K562 treated with DMSO at 1 percent for 4 hours (cell line): ENCODE data around the gene DSG1. TPM values are rescaled to one million over a fixed set of nuclear protein-coding genes. Genes with fewer than 3 reads are reported as not detected.

Source experiments
- total RNA-seq: library from RNA; unstranded; fragments of 300-600 nt; gene quantifications from 2 replicates; pipeline ENCODE4 v1.2.3, GENCODE V29; 2022; ENCODE audit not compliant: insufficient read depth

Gene DSG1
- not detected in 2 replicates for total RNA-seq

GRCh38 chr18:31317860-31318259 is at the start of gene DSG1:
TSS of gene DSG1 (plus strand) at chr18:31318160. CDS start at chr18:31318301, 141 bp downstream.

GRCh38 chr18:31376477-31376876 is 58.5 kb downstream of the DSG1 start, which contains the start of gene DSG4:
TSS of gene DSG4 (plus strand) at chr18:31376777. CDS start at chr18:31376912, 135 bp downstream.

Other genes with a start within 250 kb of the DSG1 start
- 3.8 and 5.1 TPM in 2 replicates for gene DSC2, start 215.7 kb upstream of the DSG1 start, total RNA-seq
- not detected in 2 replicates for gene DSC1, start 155.3 kb upstream of the DSG1 start, total RNA-seq
- gene DSG4, start 58.6 kb downstream of the DSG1 start, total RNA-seq = not detected in 2 replicates
- 0.39 TPM in 1 of 2 replicates, not detected in the other for gene DSG3, start 129.6 kb downstream of the DSG1 start, total RNA-seq
- 21.2 and 21.3 TPM in 2 replicates for gene DSG2, start 180.0 kb downstream of the DSG1 start, total RNA-seq